ENCODE measurements around the gene TRERF1.

Gene TRERF1

DNA sequence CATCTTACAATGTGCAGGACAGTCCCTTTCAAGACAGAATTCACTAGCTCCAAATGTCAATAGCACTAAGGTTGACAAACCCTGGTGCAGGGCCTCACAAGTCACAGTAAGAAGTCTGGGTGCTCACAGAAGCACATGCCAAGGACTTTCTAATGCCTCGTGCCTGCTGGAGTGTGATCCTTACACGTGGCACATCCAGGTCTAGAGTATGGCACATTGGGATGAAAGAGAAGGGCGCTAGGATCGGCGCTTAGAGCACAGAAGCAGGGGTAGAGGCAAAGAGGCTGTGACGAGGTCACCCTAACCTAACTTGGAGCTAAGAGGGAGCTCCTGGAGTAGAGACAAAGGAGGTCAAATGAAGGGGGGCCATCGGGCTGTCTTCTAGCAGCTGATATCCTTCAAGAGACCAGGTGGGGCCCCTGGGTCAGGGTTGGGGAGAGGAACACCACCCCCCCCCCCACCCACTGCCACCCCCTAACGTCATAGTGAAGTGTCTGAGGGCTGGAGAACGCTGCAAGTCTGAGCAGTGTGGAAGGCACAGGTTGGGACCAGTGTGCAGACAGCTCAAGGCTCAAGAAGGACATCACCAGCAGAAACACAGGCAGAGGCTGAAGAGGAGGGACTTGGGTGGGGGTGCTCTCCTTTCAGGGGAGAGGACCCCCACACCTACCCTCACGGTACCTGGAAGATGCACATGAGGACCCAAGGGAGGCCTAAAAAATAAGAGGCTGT lies 136.3 kb downstream of the TRERF1 start:
- in situ Hi-C loops (cut with HindIII; ENCODE audit: low sequenced_read_pairs) = no loop called here

DNA sequence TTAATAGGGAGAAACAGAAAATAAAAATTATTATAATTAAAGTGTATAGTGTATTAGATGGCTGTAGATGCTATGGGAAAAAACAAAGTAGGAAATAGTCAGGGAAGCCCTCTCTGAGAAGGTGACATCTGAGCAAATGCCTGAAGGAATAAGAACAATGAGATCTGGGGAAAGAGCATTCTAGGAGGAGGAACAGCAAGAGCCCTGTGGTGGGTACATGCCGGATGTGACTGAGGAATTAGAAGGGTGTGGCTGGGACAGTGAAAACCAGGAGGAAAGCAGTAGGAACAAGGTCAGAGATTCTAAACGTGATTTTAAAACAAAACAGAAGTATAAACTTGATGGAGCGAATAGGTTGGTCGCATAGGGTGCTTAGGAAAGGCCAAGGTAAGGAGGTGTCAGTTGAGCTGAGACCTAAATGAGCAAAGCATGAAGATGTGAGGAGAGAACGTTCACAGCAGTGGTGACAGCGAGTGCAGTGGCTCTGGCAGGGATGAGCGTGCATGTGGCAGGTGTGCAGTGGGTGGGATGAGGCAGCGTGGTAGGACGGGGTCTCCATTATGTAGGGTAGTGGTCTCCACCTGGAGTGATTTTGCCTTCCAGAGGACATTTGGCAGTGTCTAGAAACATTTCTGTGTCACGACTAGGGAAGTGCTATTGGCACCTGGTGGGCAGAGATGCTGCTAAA lies 137.0 kb downstream of the TRERF1 start:
- in situ Hi-C loops (cut with HindIII; ENCODE audit: low sequenced_read_pairs) = no loop called here

- in situ Hi-C loops (cut with HindIII; ENCODE audit: low sequenced_read_pairs) = no loop called here
Observed at GRCh38 chr6:42313941-42314570, 137.7 kb downstream of the TRERF1 start.

DNA sequence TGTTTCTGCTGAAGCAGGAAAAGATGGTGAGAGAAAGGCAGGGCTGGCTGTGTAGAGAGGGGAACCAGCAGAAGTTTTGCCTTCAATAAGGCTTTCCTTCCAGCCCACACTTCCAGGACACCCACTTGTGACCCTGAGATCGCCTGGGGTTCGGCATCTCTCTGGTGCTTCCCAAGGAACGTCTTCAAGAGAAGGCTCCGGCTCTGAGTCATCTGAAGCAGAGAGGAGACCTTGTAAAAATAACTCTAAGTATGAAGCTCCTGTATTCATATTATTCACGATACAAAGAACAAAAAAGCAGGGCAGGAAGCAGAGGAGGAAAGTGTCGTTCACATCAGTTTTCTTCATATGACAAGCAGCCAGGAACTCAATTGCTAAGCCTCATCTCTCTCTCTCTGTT lies 138.7 kb downstream of the TRERF1 start:
- in situ Hi-C loops (cut with HindIII; ENCODE audit: low sequenced_read_pairs) = no loop called here

DNA sequence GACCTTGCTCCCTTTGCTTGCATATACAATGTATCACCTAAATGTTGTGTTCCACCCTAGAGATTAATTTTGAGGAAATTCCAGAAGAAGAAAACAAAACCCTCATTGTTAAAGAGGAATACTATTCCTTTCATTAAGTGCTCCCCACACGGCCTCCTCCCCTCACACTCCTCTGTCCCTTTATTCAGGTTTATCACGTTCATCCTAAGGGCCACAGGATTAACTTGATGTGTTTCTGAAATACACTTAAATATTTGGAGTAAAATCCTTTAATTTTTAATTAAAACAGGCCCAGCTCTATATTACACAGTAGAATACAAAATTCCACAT lies 144.6 kb downstream of the TRERF1 start:
- in situ Hi-C loops (cut with HindIII; ENCODE audit: low sequenced_read_pairs) = loop anchor here (5.0 kb wide), 1 partner anchor 80 kb away; no protein-coding TSS in a partner anchor

- in situ Hi-C loops (cut with HindIII; ENCODE audit: low sequenced_read_pairs) = loop anchor here (5.0 kb wide), 1 partner anchor 79 kb away; no protein-coding TSS in a partner anchor
Observed at GRCh38 chr6:42306439-42307140, 145.1 kb downstream of the TRERF1 start.

- in situ Hi-C loops (cut with HindIII; ENCODE audit: low sequenced_read_pairs) = no loop called here
Observed at GRCh38 chr6:42304053-42304712, 147.5 kb downstream of the TRERF1 start.

GRCh38 chr6:42302411-42302810 lies 149.3 kb downstream of the TRERF1 start:
- in situ Hi-C loops (cut with HindIII; ENCODE audit: low sequenced_read_pairs) = no loop called here

GRCh38 chr6:42301986-42302385 lies 149.7 kb downstream of the TRERF1 start:
- in situ Hi-C loops (cut with HindIII; ENCODE audit: low sequenced_read_pairs) = no loop called here

DNA sequence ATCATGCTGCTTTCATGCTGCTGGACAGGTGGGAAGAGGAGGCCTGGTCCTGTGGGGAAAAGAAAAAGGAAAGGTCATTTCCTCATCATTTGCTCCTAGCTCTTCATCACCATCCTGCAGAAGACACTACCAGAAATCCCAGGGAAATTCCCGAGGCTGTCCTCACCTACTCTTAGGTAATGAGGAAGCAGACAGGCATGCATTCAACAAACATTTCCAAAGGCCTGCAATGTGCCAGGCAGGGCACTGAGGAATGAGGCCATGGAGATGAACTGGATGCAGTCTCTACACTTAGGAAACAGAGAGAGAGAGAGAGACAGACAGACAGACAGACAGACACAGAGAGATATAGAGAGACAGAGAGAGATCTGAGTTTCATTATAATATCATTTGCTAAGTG lies 151.0 kb downstream of the TRERF1 start:
- in situ Hi-C loops (cut with HindIII; ENCODE audit: low sequenced_read_pairs) = no loop called here

GRCh38 chr6:42300185-42300584 lies 151.5 kb downstream of the TRERF1 start:
- in situ Hi-C loops (cut with HindIII; ENCODE audit: low sequenced_read_pairs) = no loop called here

GRCh38 chr6:42297661-42298060 lies 154.1 kb downstream of the TRERF1 start:
- in situ Hi-C loops (cut with HindIII; ENCODE audit: low sequenced_read_pairs) = no loop called here

GRCh38 chr6:42296614-42297013 lies 155.1 kb downstream of the TRERF1 start:
- in situ Hi-C loops (cut with HindIII; ENCODE audit: low sequenced_read_pairs) = no loop called here

GRCh38 chr6:42295677-42296076 lies 156.0 kb downstream of the TRERF1 start:
- in situ Hi-C loops (cut with HindIII; ENCODE audit: low sequenced_read_pairs) = no loop called here

DNA sequence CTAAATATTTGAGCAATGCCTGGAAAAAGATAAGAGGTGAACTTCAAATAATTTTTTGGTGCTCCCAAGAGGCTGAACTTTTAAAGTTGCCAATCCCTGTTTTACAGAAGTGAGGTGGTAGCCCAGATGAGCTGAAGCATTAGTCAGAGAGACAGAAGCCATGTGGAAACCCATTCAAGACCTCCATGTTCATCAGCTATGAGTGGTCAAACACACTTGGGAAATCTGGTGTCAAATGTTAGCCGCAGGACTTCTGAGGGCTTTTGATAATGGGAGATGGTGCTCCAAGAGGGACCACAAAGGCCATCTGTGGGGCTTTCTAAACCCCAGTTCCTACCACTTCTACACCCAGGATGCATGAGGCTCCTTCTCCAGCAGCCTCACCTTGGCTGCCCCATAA lies 156.5 kb downstream of the TRERF1 start:
- in situ Hi-C loops (cut with HindIII; ENCODE audit: low sequenced_read_pairs) = no loop called here

- in situ Hi-C loops (cut with HindIII; ENCODE audit: low sequenced_read_pairs) = no loop called here
Observed at GRCh38 chr6:42294759-42295158, 157.0 kb downstream of the TRERF1 start.

DNA sequence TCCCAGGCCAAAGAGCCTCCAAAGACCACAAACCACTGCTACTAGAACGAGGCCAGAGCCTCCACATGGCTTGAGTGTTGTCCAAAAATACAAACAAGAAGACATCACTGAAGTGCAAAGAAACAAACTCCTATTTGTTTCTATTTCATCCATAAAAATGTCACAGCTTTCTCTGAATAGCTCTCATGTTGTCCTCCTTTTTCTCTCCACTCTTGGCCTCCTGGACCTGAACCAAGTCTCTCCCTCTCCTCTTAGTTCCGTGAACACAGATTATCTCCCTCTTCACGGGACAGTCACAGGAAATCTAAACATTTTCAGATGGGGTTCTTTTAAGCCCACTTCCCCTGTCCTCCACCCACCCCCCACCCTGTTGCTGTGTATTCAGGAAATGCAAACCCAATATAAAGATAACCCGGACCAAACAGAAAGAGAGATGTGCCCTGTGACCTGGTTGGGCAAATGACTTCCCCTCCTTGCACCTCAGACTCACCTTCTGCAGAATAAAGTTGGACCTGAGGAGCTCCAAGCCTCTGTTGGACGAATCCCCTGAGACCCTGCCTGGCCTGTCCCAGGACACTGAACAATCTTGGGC lies 158.2 kb downstream of the TRERF1 start:
- in situ Hi-C loops (cut with HindIII; ENCODE audit: low sequenced_read_pairs) = no loop called here

GRCh38 chr6:42292004-42292740 lies 159.6 kb downstream of the TRERF1 start:
- in situ Hi-C loops (cut with HindIII; ENCODE audit: low sequenced_read_pairs) = no loop called here

- in situ Hi-C loops (cut with HindIII; ENCODE audit: low sequenced_read_pairs) = no loop called here
Observed at GRCh38 chr6:42287756-42288155, 164.0 kb downstream of the TRERF1 start.

DNA sequence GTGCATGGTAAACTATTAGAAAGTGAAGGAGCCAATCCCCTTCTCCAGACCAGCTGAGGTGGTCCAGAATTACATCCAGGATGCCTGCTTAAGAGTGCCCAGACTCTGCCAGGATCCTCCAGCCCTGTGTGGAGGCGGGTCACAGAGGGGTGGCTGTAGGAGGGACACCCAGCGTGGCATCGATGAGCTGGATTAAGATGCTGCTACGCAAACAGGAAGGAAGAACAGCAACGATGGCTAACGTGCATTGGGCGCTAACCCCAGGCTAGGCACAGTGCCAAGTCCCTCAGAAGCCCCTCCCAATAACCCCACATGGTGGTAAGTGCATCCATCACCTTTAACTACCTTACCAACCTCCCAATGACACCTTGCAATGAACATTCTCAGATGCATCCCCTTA lies 170.2 kb downstream of the TRERF1 start:
- in situ Hi-C loops (cut with HindIII; ENCODE audit: low sequenced_read_pairs) = no loop called here

Data from endothelial cell of hepatic sinusoid (primary cell).